Daoy (cell line): ENCODE results near the gene NDUFB3. TPM values are rescaled to one million over a fixed set of nuclear protein-coding genes. Genes with fewer than 3 reads are reported as not detected.

Source experiments
- DNase-seq: peaks from one replicate; pipeline ENCODE4 v3.0.0-alpha.2; 2015; ENCODE audit warnings: low read depth
- total RNA-seq: library from RNA; depleted of rRNA; stranded (reverse); fragments of >200 nt; shearing (Covaris generic); gene quantifications from 2 replicates; pipeline ENCODE4 v1.2.3, GENCODE V29; 2014

The NDUFB3 gene
- total RNA-seq, 1 experiment from 2014 or later = 180 TPM

GRCh38 chr2:201090574-201090973 lies 18.8 kb downstream of the NDUFB3 start:
- no peak for DNase-seq

- no peak for DNase-seq
These were observed 21.8 kb downstream of the NDUFB3 start for GRCh38 chr2:201093573-201093972.

GRCh38 chr2:201100497-201100896 lies 28.7 kb downstream of the NDUFB3 start:
- no peak for DNase-seq

GRCh38 chr2:201105759-201106158 lies 34.0 kb downstream of the NDUFB3 start:
- no peak for DNase-seq

GRCh38 chr2:201107624-201108023 lies 35.8 kb downstream of the NDUFB3 start:
- DNase-seq = no peak

GRCh38 chr2:201108341-201108740 lies 36.5 kb downstream of the NDUFB3 start:
- no peak for DNase-seq

- DNase-seq = no peak
These were observed 37.4 kb downstream of the NDUFB3 start for GRCh38 chr2:201109186-201109585.

GRCh38 chr2:201110615-201111014 lies 38.8 kb downstream of the NDUFB3 start:
- DNase-seq = no peak

GRCh38 chr2:201111096-201111495 lies 39.3 kb downstream of the NDUFB3 start:
- no peak for DNase-seq

- no peak for DNase-seq
These were observed 42.5 kb downstream of the NDUFB3 start for GRCh38 chr2:201114350-201114749.

GRCh38 chr2:201114846-201115245 lies 43.0 kb downstream of the NDUFB3 start:
- no peak for DNase-seq

- peak; percentile 82 for DNase-seq
These were observed 44.5 kb downstream of the NDUFB3 start, which contains the start of gene CFLAR for GRCh38 chr2:201116115-201116958. Gene CFLAR, plus strand, starts transcription at chr2:201116164. Its CDS starts 13,702 bp downstream, at chr2:201129866.

GRCh38 chr2:201116959-201117734 lies 45.3 kb downstream of the NDUFB3 start:
- DNase-seq = peak; percentile 74

GRCh38 chr2:201117735-201118094 lies 45.9 kb downstream of the NDUFB3 start:
- peak; percentile 48 for DNase-seq

- DNase-seq = peak; percentile 83
These were observed 46.5 kb downstream of the NDUFB3 start for GRCh38 chr2:201118121-201118960.

GRCh38 chr2:201118961-201119854 lies 47.4 kb downstream of the NDUFB3 start:
- peak; percentile 62 for DNase-seq

GRCh38 chr2:201122276-201122675 lies 50.5 kb downstream of the NDUFB3 start:
- no peak for DNase-seq

GRCh38 chr2:201126308-201127151 lies 54.7 kb downstream of the NDUFB3 start:
- DNase-seq = no peak

- DNase-seq = no peak
These were observed 55.3 kb downstream of the NDUFB3 start for GRCh38 chr2:201127152-201127511.

- DNase-seq = peak; percentile 63
These were observed 55.8 kb downstream of the NDUFB3 start for GRCh38 chr2:201127570-201127969.
